HUES6 (cell line): ENCODE measurements around the gene SLC39A2.

Experiments
- H3K27ac ChIP-seq: 2 replicates; pipeline ENCODE4 v1.7.0; 2013; ENCODE audit warnings: low read depth, mild to moderate bottlenecking, low read length, inconsistent platforms
- H3K27me3 ChIP-seq: 2 replicates; pipeline ENCODE4 v1.6.1; 2013; ENCODE audit warnings: low read length; ENCODE audit not compliant: control insufficient read depth, insufficient read depth
- H3K36me3 ChIP-seq: 2 replicates; pipeline ENCODE4 v1.6.1; 2013; ENCODE audit warnings: low read length; ENCODE audit not compliant: control insufficient read depth, insufficient read depth
- H3K4me1 ChIP-seq: 2 replicates; pipeline ENCODE4 v1.6.1; 2013; ENCODE audit warnings: low read length; ENCODE audit not compliant: control insufficient read depth, insufficient read depth
- H3K4me3 ChIP-seq: 2 replicates; pipeline ENCODE4 v1.5.1; 2013; ENCODE audit warnings: low read depth, low read length
- H3K9ac ChIP-seq: one replicate; pipeline ENCODE4 v1.6.1; 2013; ENCODE audit warnings: mild to moderate bottlenecking, low read length
- H3K9me3 ChIP-seq: 2 replicates; pipeline ENCODE4 v1.6.1; 2013; ENCODE audit warnings: low read depth, low read length; ENCODE audit not compliant: control insufficient read depth, insufficient read depth

SLC39A2 gene

GRCh38 chr14:21026988-21027315 lies 27.9 kb downstream of the SLC39A2 start:
- no peak overlapping the region for H3K9ac ChIP-seq
- H3K27ac ChIP-seq: no peak overlapping the region
- H3K4me3 ChIP-seq: 0 out of 2 replicates have a peak overlapping the region, but pooled peaks have one; percentile 19
- no peaks in the 10 kb centered on the region for H3K9me3 ChIP-seq
- H3K36me3 ChIP-seq: no peaks in the 10 kb centered on the region
- peaks cover 35% of the 10 kb centered on the region for H3K4me1 ChIP-seq
- peaks cover 28% of the 10 kb centered on the region for H3K27me3 ChIP-seq

DNA sequence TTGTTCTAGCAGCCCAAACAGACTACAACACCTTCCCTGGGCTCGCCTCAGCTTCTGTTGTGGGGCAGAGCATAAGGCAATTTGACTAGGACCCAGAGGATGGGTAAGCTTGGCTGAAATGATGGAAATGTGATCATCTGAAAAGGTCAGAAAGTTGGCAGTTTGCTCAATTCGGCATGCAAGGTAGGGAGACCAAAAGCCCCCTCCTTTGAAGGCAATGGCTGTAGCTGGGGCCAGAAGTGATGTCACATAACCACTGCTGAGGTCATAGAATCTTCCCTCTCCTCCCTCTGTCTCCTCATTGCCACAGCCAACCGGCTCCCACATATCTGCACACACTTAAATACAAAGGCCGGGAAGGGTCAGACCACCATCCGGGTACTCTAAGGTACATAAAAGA lies 30.8 kb downstream of the SLC39A2 start, which contains the start of gene TPPP2:
Gene TPPP2 (plus strand): TSS at position 301 of the 400 bp plus-strand sequence. CDS start 365 bp downstream, outside the sequence.
- no peaks in the 10 kb centered on the region for H3K9me3 ChIP-seq
- peaks cover 3% of the 10 kb centered on the region; the same call in 1 of the 2 replicates for H3K27me3 ChIP-seq
- no peak within 1 kb of the TSS for H3K27ac ChIP-seq
- no peak within 1 kb of the TSS for H3K4me3 ChIP-seq
- H3K4me1 ChIP-seq: peaks cover 16% of the 10 kb centered on the region
- H3K9ac ChIP-seq: no peak within 1 kb of the TSS
- H3K36me3 ChIP-seq: no peaks in the 10 kb centered on the region

- H3K4me3 ChIP-seq: no peak overlapping the region
- H3K36me3 ChIP-seq: no peaks in the 10 kb centered on the region
- H3K27ac ChIP-seq: no peak overlapping the region
- no peaks in the 10 kb centered on the region for H3K9me3 ChIP-seq
- peaks cover 3% of the 10 kb centered on the region; the same call in 1 of the 2 replicates for H3K27me3 ChIP-seq
- no peak overlapping the region for H3K9ac ChIP-seq
- H3K4me1 ChIP-seq: peaks cover 16% of the 10 kb centered on the region
Observed at GRCh38 chr14:21030531-21030930, 31.4 kb downstream of the SLC39A2 start.

- Histone ChIP-seq H3K4me3 (no peak overlapping the region), H3K9me3 (no peaks in the 10 kb centered on the region), H3K36me3 (no peaks in the 10 kb centered on the region), H3K27ac (no peak overlapping the region), H3K4me1 (no peaks in the 10 kb centered on the region), H3K27me3 (peaks cover 5% of the 10 kb centered on the region; the same call in 1 of the 2 replicates), H3K9ac (no peak overlapping the region)
Observed at GRCh38 chr14:21032326-21033132, 33.4 kb downstream of the SLC39A2 start.

DNA sequence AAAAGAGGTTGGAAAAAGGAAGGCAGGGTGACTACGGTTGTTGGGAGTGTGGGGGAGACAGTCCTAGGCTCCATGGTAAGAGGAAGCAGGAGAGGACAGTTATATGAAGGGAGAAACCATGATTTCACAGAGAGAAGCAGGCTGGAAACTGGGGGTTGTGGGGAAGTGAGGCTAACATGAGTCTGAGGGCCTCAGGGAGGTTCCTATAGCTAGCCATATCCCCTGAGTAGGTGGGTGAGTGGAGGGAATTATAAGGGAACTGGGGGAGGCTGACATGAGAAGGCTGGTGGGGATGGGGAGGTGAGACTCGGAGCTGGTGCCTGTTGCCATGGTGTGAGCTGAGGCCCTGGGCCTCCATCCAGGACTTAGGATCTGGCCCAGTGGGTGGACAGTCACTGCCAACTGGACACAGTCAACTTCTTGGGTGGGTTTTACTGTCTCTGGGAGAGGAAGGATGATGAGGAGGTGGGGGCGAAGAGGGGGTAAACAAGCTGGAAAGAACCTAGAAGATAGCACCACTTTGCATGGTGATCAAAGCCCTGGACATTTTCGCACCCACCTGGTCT lies 34.1 kb downstream of the SLC39A2 start:
- Histone ChIP-seq H3K27me3 (peaks cover 5% of the 10 kb centered on the region; the same call in 1 of the 2 replicates), H3K36me3 (no peaks in the 10 kb centered on the region), H3K9ac (no peak overlapping the region), H3K4me3 (no peak overlapping the region), H3K4me1 (no peaks in the 10 kb centered on the region), H3K27ac (no peak overlapping the region), H3K9me3 (no peaks in the 10 kb centered on the region)

DNA sequence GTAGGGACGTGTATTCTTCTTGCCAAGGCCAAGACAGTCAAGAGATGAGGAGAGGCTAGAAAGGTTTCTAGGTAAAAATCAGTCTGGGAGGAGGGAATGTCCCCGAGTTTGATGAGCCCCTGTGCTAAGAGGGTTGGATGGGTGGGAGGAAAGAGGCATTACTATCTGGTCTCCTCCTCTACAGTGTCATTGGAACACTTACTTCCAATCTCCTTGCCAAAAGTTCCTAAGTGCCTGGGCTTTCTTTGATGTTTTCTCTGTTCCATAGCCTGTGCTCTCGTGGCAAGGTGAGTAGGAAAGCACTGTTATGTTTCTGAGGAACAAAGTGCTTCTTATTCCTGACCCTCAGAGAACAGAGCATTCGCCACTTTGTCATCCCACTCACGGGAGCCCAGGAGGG lies 35.6 kb downstream of the SLC39A2 start, which contains the start of gene RNASE13:
Gene RNASE13 (minus strand): TSS at position 101 of the 400 bp plus-strand sequence. CDS start 519 bp downstream, outside the sequence.
- H3K36me3 ChIP-seq: no peaks in the 10 kb centered on the region
- peaks cover 14% of the 10 kb centered on the region for H3K4me1 ChIP-seq
- peaks cover 5% of the 10 kb centered on the region; the same call in 1 of the 2 replicates for H3K27me3 ChIP-seq
- no peaks in the 10 kb centered on the region for H3K9me3 ChIP-seq
- H3K4me3 ChIP-seq: no peak within 1 kb of the TSS
- no peak within 1 kb of the TSS for H3K27ac ChIP-seq
- H3K9ac ChIP-seq: no peak within 1 kb of the TSS

DNA sequence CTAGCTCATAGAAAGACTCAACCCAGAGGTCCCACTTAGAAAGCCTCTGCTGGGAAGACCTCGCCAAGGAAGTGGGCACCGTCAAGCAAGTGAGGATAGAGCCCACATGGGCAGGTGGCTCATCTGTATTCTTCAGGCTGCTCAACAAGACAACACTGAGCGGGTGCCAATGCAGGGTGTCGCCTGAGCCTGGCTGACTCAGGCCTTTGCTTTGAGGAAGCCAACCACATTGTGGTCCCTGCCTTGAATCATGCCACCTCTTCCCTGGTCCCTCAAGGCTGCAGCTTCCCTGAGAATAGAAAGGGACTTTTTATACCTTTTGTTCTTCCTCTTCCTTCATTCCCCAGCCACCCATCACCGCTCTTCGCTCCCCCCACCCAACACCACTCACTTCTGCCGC lies 37.7 kb downstream of the SLC39A2 start:
- Histone ChIP-seq H3K27me3 (0 out of 2 replicates have a peak, but pooled peaks cover 5% of the 10 kb centered on the region), H3K36me3 (no peaks in the 10 kb centered on the region), H3K27ac (no peak overlapping the region), H3K4me3 (no peak overlapping the region), H3K9me3 (no peaks in the 10 kb centered on the region), H3K9ac (no peak overlapping the region), H3K4me1 (peaks cover 22% of the 10 kb centered on the region)

GRCh38 chr14:21037156-21037555 lies 38.1 kb downstream of the SLC39A2 start:
- Histone ChIP-seq H3K36me3 (no peaks in the 10 kb centered on the region), H3K27me3 (0 out of 2 replicates have a peak, but pooled peaks cover 4% of the 10 kb centered on the region), H3K9me3 (no peaks in the 10 kb centered on the region), H3K9ac (no peak overlapping the region), H3K27ac (no peak overlapping the region), H3K4me3 (no peak overlapping the region), H3K4me1 (peaks cover 22% of the 10 kb centered on the region)

GRCh38 chr14:21038441-21039422 lies 39.6 kb downstream of the SLC39A2 start:
- no peaks in the 10 kb centered on the region for H3K9me3 ChIP-seq
- no peak overlapping the region for H3K9ac ChIP-seq
- H3K36me3 ChIP-seq: no peaks in the 10 kb centered on the region
- H3K4me3 ChIP-seq: no peak overlapping the region
- H3K4me1 ChIP-seq: peaks cover 22% of the 10 kb centered on the region
- no peak overlapping the region for H3K27ac ChIP-seq
- 0 out of 2 replicates have a peak, but pooled peaks cover 2% of the 10 kb centered on the region for H3K27me3 ChIP-seq

DNA sequence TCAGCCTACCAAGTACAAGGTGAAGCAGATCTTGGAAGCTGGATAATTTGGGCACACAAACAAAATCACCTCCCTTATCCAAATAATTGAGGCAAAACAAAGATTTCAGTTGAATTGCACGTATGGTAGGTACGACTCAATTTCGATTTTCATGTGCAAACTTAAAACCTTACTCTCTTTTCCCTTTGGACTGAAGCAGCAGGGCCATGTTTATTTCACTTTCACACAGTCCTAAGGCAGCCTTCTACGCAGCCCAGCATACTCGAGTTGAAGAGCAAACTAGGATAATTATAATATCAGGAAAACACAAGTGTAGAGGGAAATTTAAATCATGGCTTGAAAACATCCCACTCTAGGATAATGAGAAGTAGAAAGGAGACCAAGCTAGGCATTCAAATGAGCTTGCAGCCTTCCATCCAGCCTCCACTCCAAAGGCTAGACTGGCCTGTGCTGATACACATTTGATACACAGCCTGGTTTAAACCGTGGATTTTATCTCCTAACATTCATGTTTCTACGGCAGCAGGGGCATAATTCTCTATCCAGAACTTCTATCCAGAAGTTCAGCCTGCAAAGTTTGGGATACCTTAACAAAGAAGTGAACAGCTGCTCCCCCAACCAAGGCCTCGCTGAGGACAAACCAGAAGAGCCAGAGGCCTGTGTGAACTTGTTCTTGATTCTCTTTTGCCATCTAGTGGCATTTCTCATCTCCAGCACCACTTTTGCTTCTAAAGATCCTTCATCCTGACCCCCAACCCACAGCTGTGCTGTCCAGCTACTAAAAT lies 40.7 kb downstream of the SLC39A2 start:
- Histone ChIP-seq H3K27ac (no peak overlapping the region), H3K9me3 (no peaks in the 10 kb centered on the region), H3K4me3 (no peak overlapping the region), H3K27me3 (0 out of 2 replicates have a peak, but pooled peaks cover 2% of the 10 kb centered on the region), H3K9ac (no peak overlapping the region), H3K4me1 (peaks cover 22% of the 10 kb centered on the region), H3K36me3 (no peaks in the 10 kb centered on the region)
